HG03378 (cell line): ENCODE measurements around the gene CEACAM8.
"Not testable (repeated sequence)": the region's sequence is repeated elsewhere in the genome, so short reads cannot be mapped to it uniquely, and the experiment has no call there.

ENCODE experiments used
- ATAC-seq: cut with Tn5 transposase; IDR thresholded peaks from one replicate; pipeline ENCODE4 v1.9.1; 2021; ENCODE audit warnings: mild to moderate bottlenecking, moderate library complexity; ENCODE audit not compliant: unreplicated experiment

Gene CEACAM8

DNA sequence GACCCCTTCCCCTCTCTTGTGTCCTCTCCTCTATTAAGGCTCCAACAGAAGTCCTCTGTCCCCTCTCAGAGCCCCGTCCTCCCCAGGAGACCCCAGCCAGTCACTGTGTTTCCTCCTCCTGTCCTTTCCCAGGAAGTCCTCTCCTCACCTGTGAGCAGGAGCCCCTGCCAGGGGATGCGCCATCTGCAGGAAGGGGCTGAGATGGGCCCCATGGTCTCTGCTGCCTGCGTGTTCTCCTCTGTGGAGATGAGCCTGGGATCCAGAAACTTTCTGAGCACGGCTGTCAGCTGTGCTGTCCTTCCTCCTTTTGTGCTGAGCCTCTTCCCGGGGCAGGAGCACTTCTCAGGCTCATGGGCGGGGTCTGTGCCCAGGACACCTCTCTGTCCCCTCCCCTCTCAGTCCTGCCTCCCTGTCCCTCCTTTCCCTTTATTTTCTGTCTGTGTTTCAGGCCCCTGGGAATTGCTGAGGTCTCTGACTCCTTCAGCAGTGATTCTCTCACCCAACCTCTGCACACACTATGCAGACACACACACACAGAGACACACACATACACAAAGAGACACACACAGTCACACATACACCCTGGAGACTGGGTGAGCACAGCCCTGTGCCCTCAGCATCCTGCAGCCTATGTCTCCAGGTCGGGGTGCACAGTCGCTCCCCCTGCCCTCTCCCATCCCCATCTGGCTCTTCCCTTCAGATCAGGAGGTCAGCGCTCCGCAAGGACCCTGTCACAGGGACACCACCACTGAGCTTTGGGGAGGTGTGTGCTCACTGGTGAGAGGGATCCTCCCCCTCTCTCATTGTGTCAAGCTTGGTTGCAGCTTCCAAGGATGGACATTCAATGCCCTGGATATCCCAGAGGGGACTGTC is at the start of gene CEACAM8:
CEACAM8 (minus strand) TSS at position 308 of the 873 bp plus-strand sequence; CDS start at position 212, 96 bp downstream.
- ATAC-seq, result no peak

DNA sequence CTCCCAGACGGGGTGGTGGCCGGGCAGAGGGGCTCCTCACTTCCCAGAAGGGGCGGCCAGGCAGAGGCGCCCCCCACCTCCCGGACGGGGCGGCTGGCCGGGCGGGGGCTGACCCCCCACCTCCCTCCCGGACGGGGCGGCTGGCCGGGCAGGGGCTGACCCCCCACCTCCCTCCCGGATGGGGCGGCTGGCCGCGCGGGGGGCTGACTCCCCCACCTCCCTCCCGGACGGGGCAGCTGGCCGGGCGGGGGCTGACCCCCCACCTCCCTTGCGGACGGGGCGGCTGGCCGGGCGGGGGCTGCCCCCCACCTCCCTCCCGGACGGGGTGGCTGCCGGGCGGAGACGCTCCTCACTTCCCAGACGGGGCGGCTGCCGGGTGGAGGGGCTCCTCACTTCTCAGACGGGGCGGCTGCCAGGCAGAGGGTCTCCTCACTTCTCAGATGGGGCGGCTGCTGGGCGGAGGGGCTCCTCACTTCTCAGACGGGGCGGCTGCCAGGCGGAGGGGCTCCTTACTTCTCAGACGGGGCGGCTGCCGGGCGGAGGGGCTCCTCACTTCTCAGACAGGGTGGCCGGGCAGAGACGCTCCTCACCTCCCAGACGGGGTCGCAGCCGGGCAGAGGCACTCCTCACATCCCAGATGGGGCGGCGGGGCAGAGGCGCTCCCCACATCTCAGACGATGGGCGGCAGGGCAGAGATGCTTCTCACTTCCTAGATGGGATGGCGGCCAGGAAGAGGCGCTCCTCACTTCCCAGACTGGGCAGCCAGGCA is 44.8 kb upstream of the CEACAM8 start:
- ATAC-seq, result not testable (repeated sequence)

DNA sequence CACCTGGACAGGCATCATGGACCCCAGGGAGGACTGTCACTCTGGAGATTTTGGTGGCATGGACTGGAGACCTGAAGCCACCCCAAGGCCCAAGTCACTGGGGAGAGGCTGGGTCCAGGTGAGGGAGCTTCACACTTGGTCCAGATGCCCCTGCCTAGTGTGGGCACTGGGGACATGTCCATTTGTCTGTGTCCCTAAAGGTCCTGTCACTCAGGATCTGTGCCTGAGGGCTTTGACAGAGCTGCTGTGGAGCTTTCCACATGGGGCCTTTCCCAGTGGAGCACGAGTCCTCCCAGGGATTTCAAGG is 40.5 kb upstream of the CEACAM8 start:
- ATAC-seq, result no peak

DNA sequence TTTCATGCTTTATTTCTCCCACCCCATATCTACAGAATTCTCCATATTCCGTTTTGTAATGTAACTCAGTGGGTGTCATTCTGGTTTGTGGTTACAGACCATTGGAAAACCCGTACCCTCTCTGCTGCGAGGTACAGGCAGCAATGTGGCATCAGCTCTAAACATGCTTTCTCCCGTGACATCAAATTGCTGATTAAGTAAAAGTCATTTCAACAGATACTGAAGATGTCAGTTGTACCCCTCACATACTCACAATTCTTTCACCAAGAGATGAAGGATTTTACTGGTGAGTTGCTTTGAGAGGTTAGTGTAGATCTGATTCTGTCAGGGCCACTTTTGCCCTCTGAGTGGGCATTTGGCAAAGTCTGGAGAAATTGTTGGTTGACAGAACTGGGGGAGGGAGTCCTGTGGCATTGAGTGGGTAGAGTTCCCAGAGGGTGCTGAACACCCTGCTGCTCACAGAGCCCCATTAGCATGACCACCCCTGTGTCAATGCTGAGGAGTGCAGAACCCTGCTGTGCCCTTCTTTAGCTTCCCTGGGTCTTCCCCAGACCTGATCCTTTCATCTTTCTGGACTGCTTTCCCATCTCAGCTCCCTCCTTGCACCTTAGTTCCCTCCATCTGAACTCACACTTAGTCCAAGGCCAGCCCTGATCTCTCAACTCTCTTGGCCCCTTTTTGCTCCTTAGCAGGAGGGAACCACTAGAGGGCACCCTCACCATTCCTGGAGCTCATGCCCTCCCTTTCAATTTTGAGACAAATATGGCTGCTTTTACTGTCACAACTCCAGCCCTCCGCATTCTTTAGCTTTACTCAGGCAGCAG is 39.9 kb upstream of the CEACAM8 start:
- ATAC-seq, result no peak

DNA sequence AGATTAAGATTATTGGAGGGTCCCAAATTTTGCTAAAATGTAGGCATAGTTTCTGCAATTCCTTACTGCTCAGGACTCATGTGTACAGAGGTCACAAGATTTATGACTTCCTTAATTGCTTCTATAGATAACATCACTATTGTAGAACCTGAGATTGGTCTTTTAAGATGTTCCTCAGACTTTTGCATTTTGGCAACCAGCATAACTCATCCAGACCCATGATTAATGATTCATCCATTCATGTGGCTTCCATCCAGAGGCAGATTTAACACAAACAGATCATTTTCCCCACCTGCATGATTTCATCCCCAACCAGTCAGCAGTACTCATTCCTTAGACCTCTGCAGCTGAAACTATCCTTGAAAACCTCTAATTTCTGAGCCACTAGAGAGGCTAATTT is 34.5 kb upstream of the CEACAM8 start:
- ATAC-seq, result no peak

DNA sequence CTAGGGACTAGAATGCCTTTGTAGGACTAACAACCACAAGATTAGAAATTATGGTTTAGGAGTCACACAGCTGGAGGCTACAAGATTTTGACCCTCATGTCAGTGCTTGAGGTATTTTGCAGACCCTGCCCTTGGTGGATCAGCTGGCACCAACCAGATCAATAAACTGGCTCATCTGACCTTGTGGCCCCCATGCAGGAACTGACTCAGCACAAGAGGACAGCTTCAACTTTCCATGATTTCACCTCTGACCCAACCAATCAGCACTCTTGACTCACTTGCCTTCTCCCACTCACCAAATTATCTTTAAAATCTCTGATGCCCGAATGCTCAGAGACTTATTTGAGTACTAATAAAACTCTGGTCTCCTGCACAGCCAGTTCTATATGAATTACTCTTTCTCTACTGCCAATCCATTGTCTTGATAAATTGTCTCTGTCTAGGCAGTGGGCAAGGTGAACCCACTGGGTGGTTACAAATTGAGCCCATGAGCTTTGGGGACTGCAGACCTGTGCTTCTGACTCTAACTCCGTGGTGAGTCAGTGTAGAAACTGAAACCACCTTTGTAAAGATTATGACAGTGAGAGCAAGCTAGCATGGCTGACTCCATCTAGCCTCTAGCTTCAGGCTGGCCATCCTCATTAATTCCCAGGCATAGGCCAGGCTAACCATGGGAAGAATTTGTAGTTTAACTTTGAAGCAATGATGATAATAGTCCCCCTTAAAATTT is 33.9 kb upstream of the CEACAM8 start:
- ATAC-seq, result no peak

DNA sequence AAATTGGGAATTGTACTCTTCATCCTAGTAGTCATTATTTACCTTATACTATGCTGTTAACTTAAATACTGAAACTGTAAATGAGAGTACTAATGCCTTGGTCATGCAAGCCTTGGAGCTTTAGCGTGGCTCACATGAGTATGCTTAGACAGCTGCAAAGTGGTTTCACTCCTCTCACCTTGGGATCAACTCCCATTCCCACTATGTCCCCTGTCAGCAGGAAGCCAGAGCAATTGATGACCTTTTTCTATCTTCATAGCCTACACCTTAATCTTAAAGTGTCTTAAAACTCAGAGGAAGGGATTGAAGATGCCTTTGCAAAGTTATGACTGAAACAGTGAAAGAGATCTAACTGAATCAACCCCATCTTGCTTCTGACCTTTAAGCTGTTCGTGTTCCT is 33.2 kb upstream of the CEACAM8 start:
- no peak for ATAC-seq

DNA sequence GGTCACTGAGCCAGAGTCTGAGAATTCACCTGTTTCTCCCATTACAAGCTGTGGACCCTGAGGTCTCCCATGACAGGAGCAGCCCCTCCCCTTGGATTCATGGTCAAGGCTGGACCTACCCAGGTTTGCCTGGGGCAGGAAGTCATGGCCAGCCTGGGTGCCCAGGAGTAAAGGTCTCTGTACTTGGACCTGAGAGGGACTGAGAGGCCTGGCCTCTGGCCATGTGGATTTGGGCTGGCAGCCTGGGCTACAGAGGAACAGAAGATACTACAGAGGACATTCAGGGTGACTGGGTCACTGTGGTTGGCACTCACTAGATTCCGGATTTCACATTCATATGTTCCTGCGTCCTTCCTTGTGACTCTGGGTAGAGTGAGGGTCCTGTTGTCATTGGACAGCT is 31.5 kb upstream of the CEACAM8 start:
- no peak for ATAC-seq

DNA sequence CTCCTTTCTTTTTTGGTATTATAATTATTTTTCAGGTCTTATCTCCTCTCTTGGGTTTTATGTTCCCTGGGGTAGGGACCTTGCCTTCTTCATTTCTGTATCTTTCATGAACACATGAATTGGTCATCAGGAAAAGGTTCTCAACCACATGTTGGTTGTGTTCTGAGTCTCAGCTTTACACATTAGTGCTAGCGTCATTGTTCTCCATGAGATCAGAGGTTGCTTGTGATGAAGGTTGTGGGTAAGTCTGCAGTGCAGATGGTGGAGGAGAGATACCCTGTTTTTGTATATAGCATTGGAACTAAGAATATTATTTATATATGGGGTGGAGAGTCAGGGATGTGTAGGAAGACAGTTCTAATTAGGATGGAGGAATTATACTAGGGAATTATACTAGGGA is 24.5 kb upstream of the CEACAM8 start:
- ATAC-seq, result no peak

DNA sequence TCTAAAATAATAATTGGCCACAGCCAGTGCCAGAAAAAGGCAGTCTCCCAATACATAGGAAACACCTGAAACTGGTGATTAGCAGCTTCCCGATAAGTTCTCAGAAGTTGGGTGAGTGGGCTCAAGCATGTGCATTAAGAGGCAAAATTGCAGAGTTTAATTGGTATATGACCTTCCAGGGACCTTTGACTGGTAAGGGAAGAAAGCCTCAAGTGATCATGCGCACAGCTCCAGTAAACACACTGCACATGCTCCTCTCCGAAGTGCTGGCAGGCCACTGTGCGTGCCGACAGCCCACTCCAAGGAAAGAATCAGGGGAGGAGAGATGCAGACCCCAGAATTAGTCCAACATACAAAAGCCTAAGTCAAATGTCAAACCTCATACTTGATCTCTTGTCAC is 18.9 kb upstream of the CEACAM8 start:
- no peak for ATAC-seq

DNA sequence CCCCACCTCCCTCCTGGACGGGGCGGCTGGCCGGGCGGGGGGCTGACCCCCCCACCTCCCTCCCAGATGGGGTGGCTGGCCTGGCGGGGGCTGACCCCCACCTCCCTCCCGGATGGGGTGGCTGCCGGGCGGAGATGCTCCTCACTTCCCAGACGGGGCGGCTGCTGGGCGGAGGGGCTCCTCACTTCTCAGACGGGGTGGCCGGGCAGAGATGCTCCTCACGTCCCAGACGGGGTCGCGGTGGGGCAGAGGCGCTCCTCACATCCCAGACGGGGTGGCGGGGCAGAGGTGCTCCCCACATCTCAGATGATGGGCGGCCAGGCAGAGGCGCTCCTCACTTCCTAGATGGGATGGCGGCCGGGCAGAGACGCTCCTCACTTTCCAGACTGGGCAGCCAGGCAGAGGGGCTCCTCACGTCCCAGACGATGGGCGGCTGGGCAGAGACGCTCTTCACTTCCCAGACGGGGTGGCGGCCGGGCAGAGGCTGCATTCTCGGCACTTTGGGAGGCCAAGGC is 15.7 kb upstream of the CEACAM8 start:
- not testable (repeated sequence) for ATAC-seq

DNA sequence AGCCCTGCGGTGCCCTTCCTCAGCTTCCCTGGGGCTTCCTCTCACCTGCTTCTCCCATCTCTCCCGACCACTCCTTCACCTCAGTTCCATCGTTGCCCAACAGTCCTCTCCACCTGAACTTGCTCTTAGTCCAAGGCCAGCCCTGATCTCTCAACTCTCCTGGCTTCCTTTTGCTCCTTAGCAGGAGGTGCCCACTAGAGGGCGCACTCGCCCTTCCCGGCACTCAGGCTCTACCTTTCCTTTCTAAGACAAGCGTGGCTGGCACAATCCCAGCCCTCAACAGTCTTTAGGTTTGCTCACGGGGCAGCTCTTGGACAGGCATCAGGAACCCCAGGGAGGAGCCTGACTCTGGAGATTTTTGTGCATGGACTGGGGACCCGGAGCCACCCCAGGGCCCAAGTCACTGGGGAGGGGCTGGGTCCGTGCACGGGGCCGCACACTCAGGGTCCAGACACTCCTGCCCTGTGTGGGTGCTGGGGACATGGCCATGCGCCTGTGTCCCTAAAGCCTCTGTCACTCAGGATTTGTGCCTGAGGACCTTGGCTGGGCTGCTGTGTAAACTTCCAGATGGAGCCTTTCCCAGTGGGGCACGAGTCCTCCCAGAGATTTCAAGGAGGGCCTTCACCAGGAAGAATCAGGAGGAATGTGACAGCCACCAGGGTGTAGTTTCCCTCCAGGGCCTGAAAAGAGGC is 12.1 kb upstream of the CEACAM8 start:
- no peak for ATAC-seq

DNA sequence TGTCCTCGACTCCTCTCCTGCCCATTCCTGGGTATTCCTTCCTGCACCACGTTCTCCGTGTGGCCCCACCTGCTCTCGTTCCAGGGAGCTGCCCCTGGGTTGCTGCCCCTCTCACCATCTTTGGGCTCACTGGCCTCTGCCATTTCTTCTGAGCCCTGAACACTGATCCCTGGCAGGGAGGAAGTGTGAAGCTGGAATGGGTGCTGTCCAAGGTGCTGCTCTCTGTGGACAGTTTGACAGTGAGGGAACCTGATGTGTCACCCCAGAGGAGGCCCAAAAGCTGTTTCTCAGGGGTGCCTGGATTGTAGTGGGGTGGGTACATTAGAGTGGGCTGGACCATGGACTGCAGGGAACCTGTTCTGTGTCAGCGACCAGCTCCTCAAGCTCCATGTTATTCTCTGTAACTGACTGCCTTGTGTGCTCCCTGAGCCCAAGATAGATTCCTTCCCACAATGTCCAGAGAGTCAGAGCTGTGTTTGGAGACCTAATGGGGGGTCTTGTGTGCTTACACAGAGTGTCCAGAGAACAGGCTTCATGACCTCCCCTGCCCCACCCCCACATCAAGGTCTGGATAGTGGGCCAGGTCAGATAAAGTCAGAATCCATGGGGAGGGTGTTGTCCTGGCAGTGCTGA is 7.2 kb upstream of the CEACAM8 start:
- no peak for ATAC-seq

DNA sequence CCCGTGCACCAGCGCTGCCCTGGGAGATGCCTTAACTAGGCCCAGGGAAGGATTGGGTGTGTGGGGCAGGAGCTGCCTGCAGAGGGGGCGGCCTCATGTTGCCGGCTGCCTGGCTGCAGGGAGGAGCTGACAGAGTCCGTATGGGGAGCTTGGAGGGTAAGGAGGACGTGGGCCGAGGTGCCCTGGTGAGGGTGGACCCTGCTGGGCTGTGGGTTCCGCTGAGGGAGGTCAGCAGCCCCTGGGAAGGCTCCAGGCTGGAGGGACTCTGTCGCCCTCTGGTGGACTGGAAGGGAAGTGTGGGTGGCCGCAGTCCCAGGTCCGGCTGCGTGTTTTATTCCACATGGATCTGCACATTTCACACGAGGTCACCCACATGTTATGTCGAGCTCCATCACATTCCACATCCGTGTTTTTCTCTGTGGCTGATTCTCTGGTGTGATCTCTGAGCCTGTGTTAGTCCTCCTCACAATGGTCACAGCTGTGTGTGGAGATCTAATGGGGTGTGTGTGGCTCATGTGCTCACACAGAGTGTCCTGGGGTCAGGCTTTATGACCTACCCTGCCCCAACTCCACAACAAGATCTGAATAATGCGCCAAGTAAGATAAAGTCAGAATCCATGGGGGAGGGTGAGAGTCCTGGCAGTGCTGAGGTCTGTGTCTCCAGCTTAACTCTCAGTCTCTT is 1.8 kb upstream of the CEACAM8 start:
- no peak for ATAC-seq

DNA sequence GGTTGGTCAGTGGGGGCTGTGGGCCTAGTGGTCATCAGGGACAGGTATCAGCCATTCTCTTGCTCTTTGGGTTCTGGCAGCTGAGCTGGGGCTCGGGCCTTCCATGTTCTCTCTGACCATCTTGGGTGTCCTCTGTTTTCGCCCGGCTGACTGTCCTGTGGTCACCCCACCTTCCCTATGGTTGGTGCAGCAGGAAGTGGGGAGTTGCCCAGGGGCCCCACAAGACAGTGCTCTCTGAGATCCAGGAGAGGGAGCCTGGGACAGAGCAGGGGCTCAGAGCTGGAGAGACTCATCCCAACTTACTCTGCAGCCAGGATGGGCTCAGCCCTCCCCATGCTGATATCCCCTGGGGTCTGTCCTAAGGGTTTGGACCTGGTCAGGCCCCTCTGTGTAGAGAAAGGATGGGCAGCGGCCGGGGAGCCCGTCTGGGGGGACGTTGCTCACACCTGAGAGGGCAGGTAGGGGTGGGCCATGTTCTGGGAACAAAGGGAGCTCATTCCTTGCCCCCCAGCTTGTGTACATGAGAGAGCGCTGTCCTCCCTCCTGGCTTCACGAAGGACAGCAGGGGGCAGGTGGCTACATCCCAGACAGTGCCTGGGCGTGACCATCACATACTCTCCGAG is 937 bp upstream of the CEACAM8 start:
- no peak for ATAC-seq

DNA sequence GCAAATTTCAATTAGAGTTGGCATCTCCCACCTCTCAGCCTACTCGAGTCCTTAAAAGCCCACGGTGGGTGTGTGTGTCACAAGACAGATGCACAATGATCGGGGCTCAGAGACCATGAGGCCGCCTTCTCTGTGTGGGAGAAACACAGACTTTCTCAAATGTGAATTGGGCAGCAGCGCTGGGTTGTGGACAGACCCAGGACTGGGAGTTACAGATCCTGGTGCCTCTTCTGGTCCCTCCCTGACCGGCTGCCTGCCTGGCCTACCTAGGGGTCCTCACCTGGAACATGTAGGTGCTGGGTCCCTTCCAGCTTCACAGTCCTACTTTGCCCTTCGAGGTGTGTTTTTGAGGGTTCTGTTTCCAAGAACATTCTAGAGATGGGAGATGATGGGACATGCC is 4.9 kb downstream of the CEACAM8 start:
- no peak for ATAC-seq

DNA sequence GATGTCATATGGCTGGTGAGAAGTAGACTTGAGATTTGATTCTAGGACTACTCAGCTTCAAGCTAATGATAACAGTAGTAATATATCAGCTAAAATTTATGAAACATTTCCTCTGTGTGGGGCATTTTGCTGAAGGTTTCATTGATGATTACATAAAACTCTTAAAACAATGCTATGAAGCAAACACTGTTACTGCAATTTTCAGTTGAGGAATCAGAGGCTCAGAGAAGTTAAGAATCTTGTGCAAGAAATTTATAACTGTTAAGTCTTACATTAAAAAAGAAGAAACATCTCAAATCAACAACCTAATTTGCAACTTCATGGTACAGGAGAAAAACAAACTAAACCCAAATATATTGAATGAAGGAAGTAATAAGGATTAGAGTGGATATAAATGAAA is 10.3 kb downstream of the CEACAM8 start:
- no peak for ATAC-seq

DNA sequence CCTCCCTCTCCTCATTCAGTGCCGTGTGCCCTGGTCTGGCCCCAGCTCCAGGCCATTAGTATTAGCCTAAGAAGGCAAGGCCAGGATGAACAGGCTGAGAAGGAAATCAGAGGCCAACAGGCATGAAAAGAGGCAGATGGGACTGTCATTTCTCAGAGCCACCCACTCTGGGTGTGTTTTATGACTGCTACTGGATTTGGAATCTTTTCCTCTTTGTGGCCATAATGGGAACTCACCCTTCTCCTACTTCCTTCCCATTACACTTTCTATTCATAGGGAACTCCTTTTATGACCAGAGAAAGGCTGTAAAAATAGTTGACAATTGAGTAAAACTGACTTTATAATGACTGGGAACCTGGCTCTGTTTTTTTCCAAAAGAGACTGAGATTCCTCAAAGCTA is 17.7 kb downstream of the CEACAM8 start:
- no peak for ATAC-seq

DNA sequence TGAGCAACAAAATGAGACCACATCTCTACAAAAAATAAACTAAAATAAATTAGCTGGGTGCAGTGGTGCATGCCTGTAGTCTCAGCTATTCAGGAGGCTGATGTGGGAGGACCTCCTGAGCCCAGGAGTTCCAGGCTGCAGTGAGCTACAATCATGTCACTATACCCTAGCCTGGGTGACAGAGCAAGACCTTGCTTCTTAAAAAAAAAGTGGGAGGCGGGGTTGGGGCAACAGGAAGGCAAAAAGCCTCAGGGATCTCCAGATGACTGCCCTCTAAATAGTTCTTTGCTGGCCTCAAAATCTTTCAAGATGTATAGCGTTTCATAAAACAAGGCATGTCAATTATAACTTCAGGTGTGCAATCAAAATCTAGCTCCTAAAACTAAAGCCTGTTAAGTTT is 18.5 kb downstream of the CEACAM8 start:
- no peak for ATAC-seq
